ENCODE results near the gene PTPRN2. TPM values are rescaled to one million over a fixed set of nuclear protein-coding genes. Genes with fewer than 3 reads are reported as not detected.

Gene PTPRN2
- total and polyA plus RNA-seq, 2 of the 8 experiments (the other 6 are each of a cell fraction or from before 2014, with no cell fraction given), result 2.6 to 4.5 TPM

DNA sequence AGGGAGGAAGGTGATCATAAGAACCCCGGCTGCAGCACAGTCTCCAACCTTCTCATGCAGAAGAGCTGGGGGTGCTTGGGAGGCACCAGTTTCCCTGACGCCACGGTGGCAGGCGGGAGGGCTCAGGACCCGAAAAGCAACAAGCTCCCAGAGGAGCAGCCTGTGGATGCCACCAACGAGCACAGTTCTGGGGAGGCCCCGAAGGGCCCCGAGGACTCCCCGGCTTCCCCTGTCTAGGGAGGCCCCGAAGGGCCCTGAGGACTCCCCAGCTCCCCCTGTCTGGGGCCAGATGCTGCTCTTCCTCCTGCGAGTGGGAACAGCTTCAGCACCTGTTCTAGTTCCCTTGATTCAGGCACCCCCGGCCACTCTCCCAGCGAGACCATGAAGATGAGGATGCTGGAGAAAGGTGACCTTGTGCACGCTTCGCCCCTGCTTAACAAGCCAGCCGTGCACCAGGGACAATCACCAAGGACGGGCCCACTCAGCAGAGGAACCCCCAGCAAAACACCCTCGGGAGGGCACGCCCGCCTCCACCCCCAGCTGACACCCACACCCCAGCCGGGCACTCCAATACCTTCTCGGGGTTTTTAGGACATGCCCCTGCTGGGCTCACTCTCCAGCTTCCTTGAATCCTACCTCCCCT is 112.5 kb downstream of the PTPRN2 start (continued):
- TF ChIP-seq, protein P1, sequence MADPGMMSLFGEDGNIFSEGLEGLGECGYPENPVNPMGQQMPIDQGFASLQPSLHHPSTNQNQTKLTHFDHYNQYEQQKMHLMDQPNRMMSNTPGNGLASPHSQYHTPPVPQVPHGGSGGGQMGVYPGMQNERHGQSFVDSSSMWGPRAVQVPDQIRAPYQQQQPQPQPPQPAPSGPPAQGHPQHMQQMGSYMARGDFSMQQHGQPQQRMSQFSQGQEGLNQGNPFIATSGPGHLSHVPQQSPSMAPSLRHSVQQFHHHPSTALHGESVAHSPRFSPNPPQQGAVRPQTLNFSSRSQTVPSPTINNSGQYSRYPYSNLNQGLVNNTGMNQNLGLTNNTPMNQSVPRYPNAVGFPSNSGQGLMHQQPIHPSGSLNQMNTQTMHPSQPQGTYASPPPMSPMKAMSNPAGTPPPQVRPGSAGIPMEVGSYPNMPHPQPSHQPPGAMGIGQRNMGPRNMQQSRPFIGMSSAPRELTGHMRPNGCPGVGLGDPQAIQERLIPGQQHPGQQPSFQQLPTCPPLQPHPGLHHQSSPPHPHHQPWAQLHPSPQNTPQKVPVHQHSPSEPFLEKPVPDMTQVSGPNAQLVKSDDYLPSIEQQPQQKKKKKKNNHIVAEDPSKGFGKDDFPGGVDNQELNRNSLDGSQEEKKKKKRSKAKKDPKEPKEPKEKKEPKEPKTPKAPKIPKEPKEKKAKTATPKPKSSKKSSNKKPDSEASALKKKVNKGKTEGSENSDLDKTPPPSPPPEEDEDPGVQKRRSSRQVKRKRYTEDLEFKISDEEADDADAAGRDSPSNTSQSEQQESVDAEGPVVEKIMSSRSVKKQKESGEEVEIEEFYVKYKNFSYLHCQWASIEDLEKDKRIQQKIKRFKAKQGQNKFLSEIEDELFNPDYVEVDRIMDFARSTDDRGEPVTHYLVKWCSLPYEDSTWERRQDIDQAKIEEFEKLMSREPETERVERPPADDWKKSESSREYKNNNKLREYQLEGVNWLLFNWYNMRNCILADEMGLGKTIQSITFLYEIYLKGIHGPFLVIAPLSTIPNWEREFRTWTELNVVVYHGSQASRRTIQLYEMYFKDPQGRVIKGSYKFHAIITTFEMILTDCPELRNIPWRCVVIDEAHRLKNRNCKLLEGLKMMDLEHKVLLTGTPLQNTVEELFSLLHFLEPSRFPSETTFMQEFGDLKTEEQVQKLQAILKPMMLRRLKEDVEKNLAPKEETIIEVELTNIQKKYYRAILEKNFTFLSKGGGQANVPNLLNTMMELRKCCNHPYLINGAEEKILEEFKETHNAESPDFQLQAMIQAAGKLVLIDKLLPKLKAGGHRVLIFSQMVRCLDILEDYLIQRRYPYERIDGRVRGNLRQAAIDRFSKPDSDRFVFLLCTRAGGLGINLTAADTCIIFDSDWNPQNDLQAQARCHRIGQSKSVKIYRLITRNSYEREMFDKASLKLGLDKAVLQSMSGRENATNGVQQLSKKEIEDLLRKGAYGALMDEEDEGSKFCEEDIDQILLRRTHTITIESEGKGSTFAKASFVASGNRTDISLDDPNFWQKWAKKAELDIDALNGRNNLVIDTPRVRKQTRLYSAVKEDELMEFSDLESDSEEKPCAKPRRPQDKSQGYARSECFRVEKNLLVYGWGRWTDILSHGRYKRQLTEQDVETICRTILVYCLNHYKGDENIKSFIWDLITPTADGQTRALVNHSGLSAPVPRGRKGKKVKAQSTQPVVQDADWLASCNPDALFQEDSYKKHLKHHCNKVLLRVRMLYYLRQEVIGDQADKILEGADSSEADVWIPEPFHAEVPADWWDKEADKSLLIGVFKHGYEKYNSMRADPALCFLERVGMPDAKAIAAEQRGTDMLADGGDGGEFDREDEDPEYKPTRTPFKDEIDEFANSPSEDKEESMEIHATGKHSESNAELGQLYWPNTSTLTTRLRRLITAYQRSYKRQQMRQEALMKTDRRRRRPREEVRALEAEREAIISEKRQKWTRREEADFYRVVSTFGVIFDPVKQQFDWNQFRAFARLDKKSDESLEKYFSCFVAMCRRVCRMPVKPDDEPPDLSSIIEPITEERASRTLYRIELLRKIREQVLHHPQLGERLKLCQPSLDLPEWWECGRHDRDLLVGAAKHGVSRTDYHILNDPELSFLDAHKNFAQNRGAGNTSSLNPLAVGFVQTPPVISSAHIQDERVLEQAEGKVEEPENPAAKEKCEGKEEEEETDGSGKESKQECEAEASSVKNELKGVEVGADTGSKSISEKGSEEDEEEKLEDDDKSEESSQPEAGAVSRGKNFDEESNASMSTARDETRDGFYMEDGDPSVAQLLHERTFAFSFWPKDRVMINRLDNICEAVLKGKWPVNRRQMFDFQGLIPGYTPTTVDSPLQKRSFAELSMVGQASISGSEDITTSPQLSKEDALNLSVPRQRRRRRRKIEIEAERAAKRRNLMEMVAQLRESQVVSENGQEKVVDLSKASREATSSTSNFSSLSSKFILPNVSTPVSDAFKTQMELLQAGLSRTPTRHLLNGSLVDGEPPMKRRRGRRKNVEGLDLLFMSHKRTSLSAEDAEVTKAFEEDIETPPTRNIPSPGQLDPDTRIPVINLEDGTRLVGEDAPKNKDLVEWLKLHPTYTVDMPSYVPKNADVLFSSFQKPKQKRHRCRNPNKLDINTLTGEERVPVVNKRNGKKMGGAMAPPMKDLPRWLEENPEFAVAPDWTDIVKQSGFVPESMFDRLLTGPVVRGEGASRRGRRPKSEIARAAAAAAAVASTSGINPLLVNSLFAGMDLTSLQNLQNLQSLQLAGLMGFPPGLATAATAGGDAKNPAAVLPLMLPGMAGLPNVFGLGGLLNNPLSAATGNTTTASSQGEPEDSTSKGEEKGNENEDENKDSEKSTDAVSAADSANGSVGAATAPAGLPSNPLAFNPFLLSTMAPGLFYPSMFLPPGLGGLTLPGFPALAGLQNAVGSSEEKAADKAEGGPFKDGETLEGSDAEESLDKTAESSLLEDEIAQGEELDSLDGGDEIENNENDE (IDR thresholded peaks at IDR 0.05; ENCODE audit: insufficient replicate concordance, low read length), result no peak
- TF ChIP-seq BCL11A (IDR thresholded peaks at IDR 0.05; ENCODE audit: low read depth in 2 of 2, low read length in 2 of 2), result no peak
- no peak for TF ChIP-seq GTF2F1 (IDR thresholded peaks at IDR 0.05; ENCODE audit: borderline replicate concordance, low read depth, low read length)
- TF ChIP-seq TAF1 (IDR thresholded peaks at IDR 0.05; ENCODE audit: low read depth, low read length), result no peak
- TF ChIP-seq KDM5A (IDR thresholded peaks at IDR 0.05; ENCODE audit: low read length), result no peak
- no peak for TF ChIP-seq CHD1 (IDR thresholded peaks at IDR 0.05; ENCODE audit: low read depth, low read length)
- no peak for TF ChIP-seq SUZ12 (IDR thresholded peaks at IDR 0.05; ENCODE audit: low read length)
- TF ChIP-seq CHD2 (IDR thresholded peaks at IDR 0.05; ENCODE audit: low read length), result no peak
- no peak for TF ChIP-seq KDM4A (IDR thresholded peaks at IDR 0.05; ENCODE audit: low read depth, low read length, severe bottlenecking)
- TF ChIP-seq POLR2A (IDR thresholded peaks at IDR 0.05; ENCODE audit: control extremely low read depth in 1 of 2, low read depth in 2 of 2, low read length in 2 of 2), result no peak
- TF ChIP-seq, protein P2, sequence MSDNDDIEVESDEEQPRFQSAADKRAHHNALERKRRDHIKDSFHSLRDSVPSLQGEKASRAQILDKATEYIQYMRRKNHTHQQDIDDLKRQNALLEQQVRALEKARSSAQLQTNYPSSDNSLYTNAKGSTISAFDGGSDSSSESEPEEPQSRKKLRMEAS (IDR thresholded peaks at IDR 0.05), result no peak
- TF ChIP-seq SIX5 (IDR thresholded peaks at IDR 0.05; ENCODE audit: low read depth, low read length), result no peak

Data from H1 (cell line).